Hematopoietic multipotent progenitor cell treated with erythropoietin and hydrocortisone succinate and interleukin-3 and kit ligand, for 17 days (in vitro differentiated cells): ENCODE results near the gene EXO5.
"Not testable (repeated sequence)": the region's sequence is repeated elsewhere in the genome, so short reads cannot be mapped to it uniquely, and the experiment has no call there.

Experiments used
- DNase-seq: peaks from one replicate; pipeline ENCODE4 v3.0.0-alpha.2; 2015; ENCODE audit warnings: low spot score

EXO5 gene

DNA sequence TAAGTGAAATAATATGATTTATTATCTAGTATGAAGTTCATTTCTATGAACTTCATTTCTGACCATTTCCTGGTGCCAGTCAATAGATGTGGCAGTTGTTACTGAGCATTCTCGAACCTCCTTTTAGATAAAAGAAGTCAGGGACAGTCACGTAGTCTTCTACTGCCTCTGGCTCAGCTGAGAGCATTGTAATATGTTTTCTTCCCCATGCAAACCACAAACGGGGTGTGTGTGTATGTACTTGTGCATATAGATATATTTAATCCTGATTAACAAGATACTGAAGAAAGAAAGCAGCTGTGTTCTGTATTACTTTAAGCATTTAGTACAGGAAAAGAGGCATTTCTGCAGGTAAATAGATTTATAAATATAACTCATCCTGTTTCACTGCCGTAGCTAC is 44.5 kb downstream of the EXO5 start:
- DNase-seq: no peak

DNA sequence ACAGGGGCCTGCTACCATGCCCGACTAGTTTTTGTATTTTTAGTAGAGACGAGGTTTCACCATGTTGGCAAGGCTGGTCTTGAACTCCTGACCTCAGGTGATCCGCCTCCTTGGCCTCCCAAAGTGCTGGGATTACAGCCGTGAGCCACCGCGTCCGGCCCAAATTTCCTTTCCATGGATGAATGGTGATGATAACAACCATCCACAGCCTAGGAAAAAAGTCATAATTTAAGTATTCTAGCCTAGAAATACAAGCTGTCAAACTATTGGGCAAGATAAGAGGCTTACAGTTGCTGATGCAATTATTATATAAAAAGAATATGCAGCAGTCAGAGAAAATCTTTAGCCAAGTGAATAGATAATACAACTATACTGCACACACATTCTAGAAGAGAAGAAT is 46.2 kb downstream of the EXO5 start:
- not testable (repeated sequence) for DNase-seq

DNA sequence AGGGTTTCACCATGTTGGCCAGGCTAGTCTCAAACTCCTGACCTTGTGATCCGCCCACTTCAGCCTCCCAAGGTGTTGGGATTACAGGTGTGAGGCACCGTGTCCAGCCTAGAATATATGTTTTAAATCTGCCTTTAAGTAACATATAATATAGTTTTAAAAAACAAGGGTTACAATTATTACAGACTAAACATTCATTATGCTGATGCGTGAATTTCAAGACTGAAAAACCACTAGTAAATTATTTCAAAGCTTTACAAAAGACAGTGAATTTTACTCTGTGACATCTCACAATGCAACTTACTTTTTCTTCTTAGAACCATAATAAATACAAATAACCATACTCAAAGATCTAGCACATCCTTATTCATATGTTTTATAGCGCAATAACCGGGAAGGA is 47.6 kb downstream of the EXO5 start:
- no peak for DNase-seq

DNA sequence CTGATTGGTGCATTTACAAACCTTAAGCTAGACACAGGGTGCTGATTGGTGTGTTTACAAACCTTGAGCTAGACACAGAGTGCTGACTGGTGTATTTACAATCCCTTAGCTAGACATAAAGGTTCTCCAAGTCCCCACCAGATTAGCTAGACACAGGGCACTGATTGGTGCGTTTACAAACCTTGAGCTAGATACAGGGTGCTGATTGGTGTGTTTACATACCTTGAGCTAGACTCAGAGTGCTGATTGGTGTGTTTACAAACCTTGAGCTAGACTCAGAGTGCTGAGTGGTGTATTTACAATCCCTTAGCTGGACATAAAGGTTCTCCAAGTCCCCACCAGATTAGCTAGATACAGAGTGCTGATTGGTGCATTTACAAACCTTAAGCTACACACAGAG is 49.7 kb downstream of the EXO5 start:
- not testable (repeated sequence) for DNase-seq

DNA sequence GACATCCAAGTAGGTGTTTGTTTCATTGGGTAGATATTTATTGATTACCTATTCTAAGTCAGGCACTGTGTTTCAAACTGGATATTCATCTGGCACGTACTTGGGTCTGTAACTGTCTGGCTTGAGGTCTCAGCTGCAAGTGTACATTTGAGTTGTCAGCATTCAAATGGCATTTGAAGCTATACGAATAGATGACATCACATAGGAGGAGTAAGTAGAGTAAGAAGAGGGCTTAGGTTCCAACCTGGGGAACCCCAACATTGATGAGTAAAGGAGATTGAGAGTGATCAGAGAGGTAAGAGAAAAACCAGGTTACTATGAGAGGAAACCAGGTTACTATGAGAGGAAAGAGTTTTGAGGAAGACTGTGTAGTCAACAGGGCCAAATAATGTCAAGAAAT is 53.6 kb downstream of the EXO5 start:
- no peak for DNase-seq

DNA sequence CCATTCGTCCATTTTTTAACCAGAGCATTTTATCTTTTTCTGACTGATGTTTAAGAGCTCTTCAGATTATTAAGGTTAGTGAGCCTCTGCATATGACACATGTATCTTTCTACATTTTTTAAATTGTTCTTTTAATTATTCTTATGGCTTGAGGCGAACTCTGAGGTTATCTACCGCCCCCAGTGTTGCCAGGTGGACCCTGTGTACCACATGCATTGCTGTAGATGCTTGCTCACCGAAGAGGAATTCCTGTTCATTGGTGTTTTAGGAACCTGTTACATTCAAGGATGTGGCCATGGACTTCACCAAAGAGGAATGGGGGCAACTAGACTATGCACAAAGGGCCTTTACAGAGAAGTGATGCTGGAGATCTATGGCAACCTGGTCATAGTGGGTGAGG is 54.7 kb downstream of the EXO5 start:
- no peak for DNase-seq

- DNase-seq: no peak
These were observed 55.9 kb downstream of the EXO5 start for GRCh38 chr1:40564506-40564905.

DNA sequence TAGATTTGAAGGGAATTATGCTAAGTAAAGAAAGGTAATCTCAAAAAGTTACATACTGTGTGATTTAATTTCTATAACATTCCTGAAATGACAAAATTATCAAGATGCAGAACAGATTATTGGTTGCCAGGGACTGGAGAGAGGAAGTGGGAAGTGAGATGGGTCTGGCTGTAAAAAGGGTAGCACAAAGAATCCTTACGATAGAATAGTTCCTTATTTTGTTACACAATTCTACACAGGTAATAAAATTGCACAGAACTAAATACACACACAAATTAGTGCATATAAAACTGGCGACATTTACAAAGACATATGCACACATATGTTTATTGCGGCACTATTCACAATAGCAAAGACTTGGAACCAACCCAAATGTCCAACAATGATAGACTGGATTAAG is 56.3 kb downstream of the EXO5 start:
- no peak for DNase-seq
